ENCODE measurements around the gene KLHDC7B.

DNA sequence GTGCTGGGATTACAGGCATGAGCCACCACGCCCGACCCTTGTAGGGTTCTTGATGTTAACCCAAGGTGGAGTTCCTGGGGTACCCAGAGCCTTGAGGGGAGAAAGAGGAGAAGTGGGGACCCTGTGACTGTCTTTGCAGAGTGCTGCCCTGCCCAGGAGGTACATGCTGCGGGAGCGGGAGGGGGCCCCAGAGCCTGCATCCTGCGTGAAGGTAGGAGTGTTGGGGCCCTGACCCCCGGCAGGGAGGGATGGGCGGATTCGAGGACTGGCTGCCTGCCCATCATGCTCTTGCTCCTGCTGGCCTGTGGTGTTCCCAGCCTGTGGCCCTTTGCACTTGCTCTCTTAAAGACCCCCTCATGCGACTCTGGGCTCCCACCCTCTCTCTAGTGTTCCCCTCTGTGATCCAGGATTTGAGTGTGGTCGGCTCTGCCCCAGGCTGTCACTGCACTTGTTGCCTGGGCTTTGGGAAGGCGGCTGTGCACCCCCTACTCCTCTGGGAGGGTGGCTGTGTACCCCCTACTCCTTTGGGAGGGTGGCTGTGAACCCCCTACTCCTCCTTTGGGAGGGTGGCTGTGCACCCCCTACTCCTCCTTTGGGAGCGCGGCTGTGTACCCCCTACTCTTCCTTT, 24.8 kb upstream of the KLHDC7B start:
- TF ChIP-seq CTCF (IDR thresholded peaks at IDR 0.05) (no peak), EP300 (IDR thresholded peaks at IDR 0.05) (no peak)
